ENCODE results near the gene GFER. TPM values are rescaled to one million over a fixed set of nuclear protein-coding genes. Genes with fewer than 3 reads are reported as not detected.

GFER gene
- total RNA-seq, 1 donor from 2014 or later = 31.6 TPM

- DNase-seq (no peak), ATAC-seq (ENCODE audit: low read depth) (no peak)
- intact Hi-C loops (cut with micrococcal nuclease) = no loop called here
- ChIA-PET POLR2A (no interaction called here), CTCF (no interaction called here)
- Mint-ChIP-seq H3K27me3 (no peaks in the 10 kb centered on the region), H3K4me1 (peaks cover 8% of the 10 kb centered on the region), H3K36me3 (ENCODE audit: low read depth) (peaks cover 47% of the 10 kb centered on the region), H3K9me3 (no peaks in the 10 kb centered on the region), H3K4me3 (no peak overlapping the region), H3K27ac (no peak overlapping the region)
- TF ChIP-seq, protein P1, sequence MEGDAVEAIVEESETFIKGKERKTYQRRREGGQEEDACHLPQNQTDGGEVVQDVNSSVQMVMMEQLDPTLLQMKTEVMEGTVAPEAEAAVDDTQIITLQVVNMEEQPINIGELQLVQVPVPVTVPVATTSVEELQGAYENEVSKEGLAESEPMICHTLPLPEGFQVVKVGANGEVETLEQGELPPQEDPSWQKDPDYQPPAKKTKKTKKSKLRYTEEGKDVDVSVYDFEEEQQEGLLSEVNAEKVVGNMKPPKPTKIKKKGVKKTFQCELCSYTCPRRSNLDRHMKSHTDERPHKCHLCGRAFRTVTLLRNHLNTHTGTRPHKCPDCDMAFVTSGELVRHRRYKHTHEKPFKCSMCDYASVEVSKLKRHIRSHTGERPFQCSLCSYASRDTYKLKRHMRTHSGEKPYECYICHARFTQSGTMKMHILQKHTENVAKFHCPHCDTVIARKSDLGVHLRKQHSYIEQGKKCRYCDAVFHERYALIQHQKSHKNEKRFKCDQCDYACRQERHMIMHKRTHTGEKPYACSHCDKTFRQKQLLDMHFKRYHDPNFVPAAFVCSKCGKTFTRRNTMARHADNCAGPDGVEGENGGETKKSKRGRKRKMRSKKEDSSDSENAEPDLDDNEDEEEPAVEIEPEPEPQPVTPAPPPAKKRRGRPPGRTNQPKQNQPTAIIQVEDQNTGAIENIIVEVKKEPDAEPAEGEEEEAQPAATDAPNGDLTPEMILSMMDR (IDR thresholded peaks at IDR 0.05) = no peak
Measured at GRCh38 chr16:1998360-1998835, 14.4 kb downstream of the GFER start.

DNA sequence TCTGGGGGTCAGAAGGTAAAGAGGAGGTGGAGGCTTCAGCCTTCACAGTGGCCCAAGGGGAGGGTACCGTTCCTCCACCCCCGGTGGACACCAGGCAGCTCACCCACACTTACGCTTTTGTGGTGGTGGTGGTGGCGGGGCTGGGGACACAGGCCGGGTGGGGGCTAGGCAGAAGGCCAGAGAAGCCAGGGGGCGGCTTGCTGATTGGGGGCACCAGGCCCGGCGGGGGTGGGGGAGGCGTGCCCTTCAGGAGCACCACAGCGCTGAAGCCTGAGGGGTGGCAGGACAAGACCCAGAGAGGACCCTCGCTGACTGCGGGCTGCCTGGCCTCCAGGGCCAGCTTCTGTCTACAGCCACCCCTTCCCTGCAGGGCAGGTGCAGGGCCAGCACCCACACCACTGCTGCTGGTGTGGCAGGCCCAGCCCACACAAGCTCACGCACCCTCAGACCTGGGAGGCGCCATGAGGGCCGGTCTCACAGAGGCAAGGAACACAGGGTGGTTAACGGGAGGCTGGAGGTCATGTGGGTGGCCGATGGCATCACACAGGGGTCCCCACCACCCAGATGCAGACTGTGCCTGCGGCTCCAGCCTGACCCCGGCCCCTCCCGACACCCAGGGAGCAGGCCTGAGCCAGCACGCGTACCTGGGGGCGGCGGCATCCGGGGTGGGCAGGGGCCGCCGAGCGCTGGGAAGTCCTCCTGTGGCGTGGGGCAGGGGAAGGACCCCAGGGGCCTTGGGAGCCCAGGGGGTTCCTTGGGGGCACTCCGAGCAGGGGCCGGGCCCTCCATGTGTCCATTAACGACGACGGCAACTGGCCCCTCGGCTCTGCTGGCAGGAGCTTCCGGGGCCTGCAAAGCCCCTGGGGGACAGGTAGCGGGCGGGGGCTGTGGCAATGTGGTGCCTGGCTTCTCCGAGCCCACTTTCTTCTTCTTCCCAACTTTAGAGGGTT is 15.1 kb downstream of the GFER start:
- CTCF ChIA-PET = no interaction called here
- H3K27ac Mint-ChIP-seq = no peak overlapping the region
- no peaks in the 10 kb centered on the region for H3K9me3 Mint-ChIP-seq
- ATAC-seq (ENCODE audit: low read depth) (no peak), DNase-seq (no peak)
- no peak overlapping the region for H3K4me3 Mint-ChIP-seq
- TF ChIP-seq, protein P1 (IDR thresholded peaks at IDR 0.05) = no peak
- peaks cover 5% of the 10 kb centered on the region for H3K4me1 Mint-ChIP-seq
- no peaks in the 10 kb centered on the region for H3K27me3 Mint-ChIP-seq
- H3K36me3 Mint-ChIP-seq (ENCODE audit: low read depth) = peaks cover 47% of the 10 kb centered on the region
- POLR2A ChIA-PET = no interaction called here
- intact Hi-C loops (cut with micrococcal nuclease) = no loop called here

GRCh38 chr16:1999866-2000514 is 16.0 kb downstream of the GFER start:
- ATAC-seq (ENCODE audit: low read depth) (no peak), DNase-seq (no peak)
- Mint-ChIP-seq H3K36me3 (ENCODE audit: low read depth) (peaks cover 49% of the 10 kb centered on the region), H3K4me3 (no peak overlapping the region), H3K9me3 (no peaks in the 10 kb centered on the region), H3K4me1 (peaks cover 6% of the 10 kb centered on the region), H3K27me3 (no peaks in the 10 kb centered on the region), H3K27ac (no peak overlapping the region)
- ChIA-PET CTCF (interaction anchor here (1.0 kb wide), 1 partner anchor 139 kb away, joined by 5 read pairs; no protein-coding TSS in a partner anchor), POLR2A (interaction anchor here (1.2 kb wide), 1 partner anchor 8 kb away, joined by 3 read pairs; no protein-coding TSS in a partner anchor)
- TF ChIP-seq, protein P1 (IDR thresholded peaks at IDR 0.05) = no peak
- intact Hi-C loops (cut with micrococcal nuclease) = loop anchor here (5.0 kb wide), 1 partner anchor 502 kb away; no protein-coding TSS in a partner anchor

DNA sequence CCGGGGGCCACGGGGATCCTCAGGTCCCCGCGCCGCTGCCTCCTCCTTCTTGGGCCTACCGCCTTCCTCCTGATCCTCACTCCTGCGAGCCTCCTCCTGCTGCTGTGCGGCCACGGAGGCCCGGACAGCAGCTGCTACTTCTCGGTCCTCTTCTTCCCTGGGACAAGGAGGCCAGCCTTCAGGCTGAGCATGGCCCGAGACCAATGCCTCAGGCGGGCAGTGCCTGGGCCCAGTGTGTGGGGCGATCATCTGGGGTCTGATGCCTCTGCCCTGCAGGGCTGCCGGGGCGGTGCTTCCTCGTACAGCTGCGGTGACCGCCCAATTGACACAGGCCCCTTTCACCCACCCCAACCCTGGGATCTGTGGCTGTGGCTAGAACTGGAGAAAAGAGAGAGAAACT is 17.0 kb downstream of the GFER start:
- Mint-ChIP-seq H3K4me3 (no peak overlapping the region), H3K27me3 (no peaks in the 10 kb centered on the region), H3K27ac (no peak overlapping the region), H3K36me3 (ENCODE audit: low read depth) (peaks cover 52% of the 10 kb centered on the region), H3K9me3 (no peaks in the 10 kb centered on the region), H3K4me1 (peaks cover 12% of the 10 kb centered on the region)
- ATAC-seq (ENCODE audit: low read depth) (no peak), DNase-seq (no peak)
- intact Hi-C loops (cut with micrococcal nuclease) = loop anchor here (5.0 kb wide), 1 partner anchor 501 kb away; no protein-coding TSS in a partner anchor
- ChIA-PET POLR2A (interaction anchor here (1.2 to 1.5 kb wide), 2 partner anchors 9 to 154 kb away, joined by 3 to 5 read pairs; partner anchors contain the start of gene TRAF7), CTCF (interaction anchor here (1.0 kb wide), 1 partner anchor 138 kb away, joined by 5 read pairs; no protein-coding TSS in a partner anchor)
- TF ChIP-seq, protein P1 (IDR thresholded peaks at IDR 0.05) = no peak
